GM18519 (cell line): Measurements from ENCODE around the gene MTOR.
"Not testable (repeated sequence)": the region's sequence is repeated elsewhere in the genome, so short reads cannot be mapped to it uniquely, and the experiment has no call there.

ENCODE experiments used
- ATAC-seq: cut with Tn5 transposase; IDR thresholded peaks from one replicate; pipeline ENCODE4 v1.9.1; 2021; ENCODE audit warnings: mild to moderate bottlenecking, moderate library complexity; ENCODE audit not compliant: unreplicated experiment, low FRiP score

The MTOR gene

DNA sequence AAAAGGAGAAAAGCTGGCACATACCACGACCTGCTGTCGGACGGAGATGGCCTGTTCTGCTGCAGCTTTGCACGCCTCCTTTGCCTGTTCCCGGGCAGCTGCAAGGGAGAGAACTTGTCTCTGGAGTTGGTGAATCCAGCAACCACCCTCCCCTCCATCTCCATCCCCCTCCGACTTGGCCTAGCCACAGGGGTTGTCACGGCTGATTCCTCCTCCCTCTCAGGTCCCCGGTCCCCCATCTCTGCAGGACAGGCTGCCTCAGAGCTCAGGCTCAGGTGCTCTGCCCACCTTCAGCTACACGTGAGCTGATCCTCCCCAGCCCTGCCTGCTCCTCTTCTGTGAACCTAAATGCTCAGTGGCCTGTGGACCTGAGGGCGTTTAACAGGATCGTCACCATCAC, 191.5 kb downstream of the MTOR start:
- no peak for ATAC-seq

DNA sequence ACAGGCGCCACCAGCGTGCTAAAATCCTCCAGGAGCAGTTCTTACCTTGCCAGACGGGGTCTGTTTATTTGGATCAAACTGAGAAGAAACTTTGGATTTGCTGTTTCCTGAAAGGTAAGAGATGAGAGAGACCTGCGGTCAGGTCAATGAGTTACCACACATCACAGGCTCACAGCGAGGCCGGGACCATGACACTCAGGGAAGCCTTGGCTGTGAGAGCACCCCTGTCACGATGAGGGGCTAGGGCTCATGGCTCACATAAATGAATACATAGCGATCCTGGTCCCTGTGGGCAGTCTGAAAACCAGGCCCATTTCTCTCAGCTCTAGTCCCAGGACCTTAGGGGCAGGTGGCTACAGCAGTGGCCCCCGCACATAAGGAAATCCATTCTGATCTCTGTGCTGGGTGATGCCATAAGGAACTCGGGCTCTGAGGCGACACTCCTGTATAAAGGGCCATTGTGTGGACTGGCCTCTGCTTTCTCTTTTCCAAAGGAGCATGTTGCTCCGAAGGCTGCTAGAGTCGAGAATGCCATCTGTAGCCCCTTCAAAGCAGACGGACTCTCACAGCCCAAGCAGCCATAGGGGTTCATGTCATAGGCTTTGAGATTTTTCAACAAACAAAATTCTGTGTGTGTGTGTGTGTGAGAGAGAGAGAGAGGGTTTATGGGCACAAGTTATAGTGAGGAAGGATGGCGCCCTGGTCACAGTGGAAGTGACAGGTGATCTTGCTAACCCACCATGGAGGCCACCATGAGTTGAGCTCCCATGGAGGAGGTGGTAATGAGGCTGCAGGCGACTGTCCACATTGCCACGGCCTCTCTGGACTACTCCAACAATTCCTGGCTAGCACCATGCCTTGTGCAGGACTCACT, 193.5 kb downstream of the MTOR start:
- no peak for ATAC-seq

GRCh38 chr1:11067716-11068599, 194.4 kb downstream of the MTOR start:
- ATAC-seq: no peak

DNA sequence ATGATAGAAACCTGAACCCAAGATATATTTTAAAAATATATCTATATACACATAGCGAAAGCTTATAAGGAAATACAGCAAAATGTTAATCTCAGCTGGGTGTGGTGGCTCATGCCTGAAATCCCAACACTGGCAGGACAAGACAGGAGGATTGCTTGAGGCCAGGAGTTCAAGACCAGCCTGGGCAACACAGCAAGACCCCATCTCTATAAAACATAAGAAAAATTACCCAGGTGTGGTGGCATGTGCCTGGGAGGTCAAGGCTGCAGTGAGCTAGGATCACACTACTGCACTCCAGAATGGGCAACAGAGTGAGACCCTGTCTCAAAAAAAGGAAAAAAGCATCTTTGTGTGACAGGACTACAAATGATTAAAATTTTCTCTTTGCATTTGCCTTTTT, 196.6 kb downstream of the MTOR start:
- no peak for ATAC-seq

DNA sequence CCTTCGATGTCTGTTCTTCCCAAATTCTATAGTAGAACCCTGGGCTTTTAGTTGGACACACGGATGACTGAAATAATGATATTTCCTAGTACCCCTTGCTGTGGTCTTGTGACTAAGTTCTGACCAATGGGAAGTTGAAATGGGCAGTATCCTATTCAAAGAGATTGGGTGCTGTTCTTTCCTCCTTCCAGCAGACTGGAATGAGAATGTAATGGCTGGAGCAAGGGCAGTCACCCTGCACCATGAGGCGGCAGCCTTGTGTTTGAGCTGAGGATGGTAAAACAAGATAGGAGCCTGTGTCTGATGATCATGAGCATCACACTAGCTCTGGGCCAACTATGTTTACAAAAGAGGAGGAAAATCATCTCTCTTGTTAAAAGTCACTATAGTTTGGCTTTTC, 197.4 kb downstream of the MTOR start:
- no peak for ATAC-seq

DNA sequence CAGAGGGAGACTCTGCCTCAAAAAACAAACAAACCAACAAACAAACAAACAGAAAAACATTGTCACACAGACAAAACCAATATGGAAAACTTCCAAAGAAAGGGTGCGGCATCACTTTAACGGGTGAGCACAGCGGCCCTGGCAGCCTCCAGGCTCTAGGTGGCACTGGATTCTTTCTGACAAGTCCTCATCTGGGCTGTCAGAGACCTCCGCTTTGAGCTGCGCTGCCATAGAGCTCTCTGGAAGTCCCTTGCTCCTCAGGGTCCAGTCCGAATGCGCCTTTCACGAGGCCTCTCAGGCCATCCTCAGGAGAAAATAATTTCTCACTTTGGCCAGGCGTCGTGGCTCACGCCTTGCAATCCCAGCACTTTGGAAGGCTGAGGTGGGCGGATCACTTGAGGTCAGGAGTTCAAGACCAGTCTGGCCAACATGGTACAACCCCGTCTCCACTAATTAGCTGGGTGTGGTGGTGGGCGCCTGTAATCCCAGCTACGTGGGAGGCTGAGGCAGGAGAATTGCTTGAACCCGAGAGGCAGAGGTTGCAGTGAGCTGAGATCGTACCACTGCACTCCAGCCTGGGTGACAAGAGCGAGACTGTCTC, 198.3 kb downstream of the MTOR start:
- ATAC-seq: not testable (repeated sequence)

GRCh38 chr1:11062965-11063401, 199.4 kb downstream of the MTOR start:
- ATAC-seq: no peak

GRCh38 chr1:11061652-11062365, 200.5 kb downstream of the MTOR start:
- ATAC-seq: no peak

DNA sequence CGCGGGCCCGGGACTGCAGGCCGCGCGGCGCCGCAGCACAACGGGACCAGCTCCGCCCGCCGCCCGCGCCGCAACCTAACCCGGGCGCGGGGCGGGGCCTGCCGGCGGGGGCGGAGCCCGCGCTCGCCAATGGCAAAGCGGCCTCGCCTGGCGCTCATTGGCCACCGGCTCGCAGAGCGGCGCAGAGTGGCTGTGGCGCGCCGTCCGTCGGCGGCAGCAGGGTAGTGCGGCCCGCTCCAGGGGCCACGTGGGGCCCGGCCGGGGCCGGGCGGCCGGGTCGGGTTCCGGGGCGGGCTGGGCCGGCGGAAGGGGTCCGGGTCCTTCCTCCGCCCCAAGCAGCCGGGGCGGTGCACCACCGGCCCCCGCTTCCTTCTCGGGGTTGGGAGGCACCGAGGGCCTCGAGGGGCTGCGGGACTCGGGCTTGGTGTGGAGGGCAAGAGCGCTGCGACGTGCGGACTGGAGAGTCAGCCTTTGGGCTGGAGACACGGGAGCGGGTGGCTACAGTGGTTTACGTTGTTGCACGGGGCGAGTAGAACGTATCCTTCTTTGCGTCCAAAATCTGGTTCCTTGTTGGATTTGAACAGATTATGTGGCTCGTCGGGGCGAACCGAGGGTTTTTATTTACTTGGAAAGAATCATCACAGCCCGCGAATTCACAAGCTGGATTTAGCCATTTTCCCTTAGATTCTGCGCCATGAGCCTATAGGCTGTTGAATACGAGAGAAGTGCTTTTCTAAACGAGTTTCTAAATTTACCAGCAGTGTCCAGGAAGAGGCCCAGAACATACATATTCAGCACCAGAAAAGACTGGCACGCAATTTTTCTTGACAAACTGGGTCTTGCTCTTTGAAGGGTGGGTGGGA, 202.2 kb downstream of the MTOR start, which contains the start of gene SRM:
Gene SRM (minus strand): TSS at position 51 of the 863 bp plus-strand sequence. CDS start 75 bp downstream, outside the sequence.
- peak; percentile 81 for ATAC-seq

GRCh38 chr1:11059155-11059967, 203.0 kb downstream of the MTOR start:
- peak; percentile 7 for ATAC-seq

GRCh38 chr1:11058595-11059154, 203.7 kb downstream of the MTOR start:
- ATAC-seq: no peak

- no peak for ATAC-seq
Measured at GRCh38 chr1:11058026-11058425, 204.3 kb downstream of the MTOR start.

DNA sequence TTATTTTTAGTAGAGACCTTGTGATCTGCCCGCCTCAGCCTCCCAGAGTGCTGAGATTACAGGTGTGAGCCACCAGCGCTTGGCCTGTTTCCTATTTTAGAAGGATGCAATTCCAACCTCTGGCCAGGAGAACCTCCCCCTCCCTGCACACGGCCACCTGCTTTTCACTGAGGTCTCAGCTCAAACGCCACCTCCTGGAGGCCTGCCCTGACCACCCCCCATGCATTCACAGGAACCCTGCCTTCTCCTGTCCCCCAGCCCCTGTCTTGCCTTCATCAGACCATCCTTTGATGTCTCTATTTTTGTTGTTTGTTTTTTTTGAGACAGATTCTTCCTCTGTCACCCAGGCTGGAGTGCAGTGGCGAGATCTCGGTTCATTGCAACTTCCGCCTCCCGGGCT, 204.9 kb downstream of the MTOR start:
- no peak for ATAC-seq
